Measurements from ENCODE around the gene FPR2. TPM values are rescaled to one million over a fixed set of nuclear protein-coding genes. Genes with fewer than 3 reads are reported as not detected.
"Not testable (repeated sequence)": the region's sequence is repeated elsewhere in the genome, so short reads cannot be mapped to it uniquely, and the experiment has no call there.

The FPR2 gene
- total RNA-seq, 1 donor from 2014 or later = 11.4 TPM

GRCh38 chr19:51739466-51740213 lies 21.3 kb upstream of the FPR2 start:
- peak; percentile 43 for DNase-seq (ENCODE audit: low spot score)

- peak; percentile 69 for DNase-seq (ENCODE audit: low spot score)
These were observed 20.6 kb upstream of the FPR2 start for GRCh38 chr19:51740356-51740755.

DNA sequence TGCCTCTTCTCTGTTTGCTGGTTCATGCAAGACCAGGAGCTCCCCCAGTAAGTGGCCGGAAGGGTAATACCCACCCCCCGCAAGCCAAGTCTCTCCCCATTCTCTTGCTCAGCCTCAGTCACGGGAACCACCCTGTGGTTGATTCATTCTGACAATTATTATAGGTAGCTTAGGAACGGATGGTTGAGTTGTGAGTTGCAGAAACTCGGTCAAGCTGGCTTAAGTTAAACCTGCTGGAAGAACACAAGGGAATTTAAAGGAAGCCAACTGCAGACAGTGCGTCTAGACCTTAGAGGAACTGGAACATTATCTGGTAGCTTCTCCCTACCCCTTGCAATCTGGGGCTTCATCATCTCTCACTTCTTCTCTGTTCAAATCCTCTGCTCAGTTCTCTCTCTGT lies 18.2 kb upstream of the FPR2 start:
- no peak for DNase-seq (ENCODE audit: low spot score)

DNA sequence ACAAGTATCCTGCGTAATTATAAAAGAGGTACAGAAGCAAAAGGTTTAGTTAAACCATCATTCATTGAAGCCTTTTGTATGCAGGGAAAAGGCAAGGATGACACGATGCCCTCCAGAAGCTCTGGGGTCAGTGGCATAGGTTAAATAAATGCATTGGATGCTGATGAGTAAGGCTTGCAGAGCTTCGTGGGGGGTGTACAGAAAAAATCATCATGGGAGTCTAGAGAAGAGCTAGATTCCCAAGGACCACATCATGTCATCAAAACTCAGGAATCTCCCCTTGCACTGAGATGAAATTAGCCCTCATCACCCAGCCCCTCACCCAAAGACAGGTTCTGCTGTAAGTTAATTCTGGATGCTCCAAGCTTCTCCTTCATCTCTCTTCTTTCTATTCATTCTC lies 17.6 kb upstream of the FPR2 start:
- DNase-seq (ENCODE audit: low spot score) = no peak

- DNase-seq (ENCODE audit: low spot score) = no peak
These were observed 14.2 kb upstream of the FPR2 start for GRCh38 chr19:51746731-51747130.

DNA sequence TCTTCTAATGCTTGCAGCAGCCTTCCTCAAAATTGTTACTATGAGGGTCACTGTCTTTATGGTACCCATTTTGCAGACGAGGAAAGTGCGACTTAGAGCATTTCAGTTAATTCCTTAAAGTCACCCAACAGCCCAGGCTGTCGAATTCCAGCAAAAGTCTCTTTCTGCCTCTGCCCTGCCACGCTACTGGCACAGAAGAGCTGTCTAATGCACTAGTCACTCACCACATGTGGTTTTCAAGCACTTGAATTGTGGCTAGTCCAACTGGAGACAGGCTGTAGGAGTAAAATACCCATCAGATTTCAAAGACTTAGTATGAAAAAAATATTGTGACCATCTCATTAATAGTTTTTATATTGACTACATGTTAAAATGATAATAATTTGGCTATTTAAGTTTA lies 11.0 kb upstream of the FPR2 start:
- DNase-seq (ENCODE audit: low spot score) = no peak

- no peak for DNase-seq (ENCODE audit: low spot score)
These were observed 10.4 kb upstream of the FPR2 start for GRCh38 chr19:51750400-51751094.

- no peak for DNase-seq (ENCODE audit: low spot score)
These were observed 9.3 kb upstream of the FPR2 start, which contains the start of gene FPR1 for GRCh38 chr19:51751655-51752054. FPR1 (minus strand) TSS chr19:51751878; CDS start chr19:51746994, 4,884 bp downstream.

- no peak for DNase-seq (ENCODE audit: low spot score)
These were observed 6.9 kb upstream of the FPR2 start for GRCh38 chr19:51754109-51754508.

- DNase-seq (ENCODE audit: low spot score) = no peak
These were observed 6.2 kb upstream of the FPR2 start for GRCh38 chr19:51754770-51755169.

DNA sequence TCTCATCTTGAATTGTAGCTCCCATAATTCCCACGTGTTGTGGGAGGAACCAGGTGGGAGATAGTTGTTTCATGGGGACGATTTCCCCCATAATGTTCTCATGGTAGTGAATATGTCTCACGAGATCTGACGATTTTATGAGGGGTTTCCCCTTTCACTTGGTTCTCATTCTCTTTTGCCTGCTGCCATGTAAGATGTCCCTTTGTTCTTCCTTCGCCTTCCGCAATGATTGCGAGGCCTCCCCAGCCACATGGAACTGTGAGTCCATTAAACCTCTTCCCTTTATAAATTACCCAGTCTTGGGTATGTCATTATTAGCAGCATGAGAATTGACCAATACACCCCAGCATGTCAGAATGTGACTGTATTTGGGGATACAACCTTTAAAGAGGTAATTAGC lies 5.4 kb upstream of the FPR2 start:
- no peak for DNase-seq (ENCODE audit: low spot score)

DNA sequence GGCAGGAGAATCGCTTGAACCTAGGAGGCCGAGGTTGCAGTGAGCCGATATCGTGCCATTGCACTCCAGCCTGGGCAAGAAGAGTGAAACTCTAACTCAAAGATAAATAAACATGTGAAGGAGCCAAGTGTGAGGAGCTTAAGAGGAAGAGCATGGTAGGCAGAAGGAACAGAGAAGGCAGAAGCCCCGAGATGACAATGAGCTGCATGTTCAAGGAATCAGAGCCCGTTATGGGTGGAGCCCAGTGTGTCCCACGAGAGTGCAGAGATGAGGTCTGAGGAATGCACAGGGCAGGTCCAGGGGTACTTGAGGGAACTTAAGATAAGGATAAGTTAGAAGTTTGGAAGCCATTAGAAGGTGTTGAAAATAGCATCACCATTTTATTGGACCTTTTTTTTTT lies 716 bp downstream of the FPR2 start:
- no peak for DNase-seq (ENCODE audit: low spot score)

DNA sequence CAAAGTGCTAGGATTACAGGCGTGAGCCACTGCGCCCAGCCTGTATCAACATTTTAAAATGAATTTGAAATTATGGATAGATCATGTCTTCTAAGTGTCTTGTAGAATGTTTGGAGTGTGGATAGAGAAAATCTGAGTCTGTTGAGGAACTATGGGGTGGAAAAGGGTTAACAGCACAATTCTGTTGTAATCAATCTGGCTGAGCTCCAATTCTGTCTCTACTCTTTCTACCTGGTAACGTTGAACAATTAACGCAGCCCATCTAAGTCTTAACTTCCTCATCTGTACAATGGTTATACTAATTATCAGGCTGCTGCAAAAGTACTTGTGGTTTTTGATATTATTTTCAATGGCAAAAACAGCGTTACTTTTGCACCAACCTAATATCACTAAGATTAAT lies 4.1 kb downstream of the FPR2 start:
- no peak for DNase-seq (ENCODE audit: low spot score)

DNA sequence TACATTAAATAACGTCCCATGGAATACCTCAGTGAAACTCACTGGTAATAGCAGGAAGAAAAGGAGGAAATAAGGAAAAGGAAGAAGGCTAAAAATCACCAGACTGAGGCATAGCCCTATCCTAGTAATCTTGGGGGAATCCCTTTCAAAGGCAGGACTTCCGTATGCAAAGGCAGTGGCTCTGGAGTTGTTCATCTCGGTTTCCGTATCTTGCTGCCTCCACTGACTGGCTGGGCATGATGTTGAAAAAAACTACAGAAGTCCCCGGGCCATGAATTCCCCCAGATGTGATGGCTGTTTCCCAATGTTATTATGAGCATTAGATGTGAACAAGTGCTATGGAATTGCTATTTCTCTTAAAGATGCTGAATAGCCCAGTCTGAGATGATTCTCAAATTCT lies 5.5 kb downstream of the FPR2 start:
- no peak for DNase-seq (ENCODE audit: low spot score)

DNA sequence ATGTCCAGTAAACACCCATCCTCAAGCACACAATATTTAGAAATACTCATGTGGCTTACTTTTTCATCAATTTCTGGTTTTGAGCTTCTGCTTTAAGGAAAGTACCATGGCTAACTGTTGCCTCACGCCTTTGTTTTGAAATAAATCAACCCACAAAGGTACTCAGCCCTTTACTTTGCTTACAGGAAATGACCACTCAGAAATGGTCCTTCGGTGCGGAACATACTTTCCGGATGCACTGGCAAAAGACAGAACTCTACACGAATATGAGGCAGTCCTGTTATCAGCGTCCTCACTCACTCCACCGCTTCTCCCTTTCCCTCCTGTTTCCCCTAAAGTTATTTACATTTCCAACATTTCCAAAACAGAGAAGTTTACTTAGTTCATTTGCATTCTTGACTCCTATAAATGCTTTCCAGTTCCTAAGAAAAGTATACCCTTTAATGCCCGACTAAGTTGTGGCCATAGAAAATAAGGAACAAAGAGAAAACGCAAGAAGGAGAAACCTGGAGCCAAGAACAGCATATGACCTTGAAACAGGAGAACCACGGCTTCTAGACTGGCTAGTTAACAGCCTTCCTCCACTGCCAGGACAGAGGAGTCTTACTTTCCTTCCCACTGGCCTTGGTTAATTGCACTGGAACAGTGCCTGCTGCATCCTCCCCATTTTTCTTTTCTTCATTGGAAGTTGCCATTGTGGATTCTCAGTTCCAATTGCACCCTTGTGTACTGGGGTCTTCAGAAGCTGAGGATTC lies 10.6 kb downstream of the FPR2 start:
- no peak for DNase-seq (ENCODE audit: low spot score)

- no peak for DNase-seq (ENCODE audit: low spot score)
These were observed 12.0 kb downstream of the FPR2 start for GRCh38 chr19:51772977-51773376.

GRCh38 chr19:51776561-51776960 lies 15.6 kb downstream of the FPR2 start:
- not testable (repeated sequence) for DNase-seq (ENCODE audit: low spot score)

DNA sequence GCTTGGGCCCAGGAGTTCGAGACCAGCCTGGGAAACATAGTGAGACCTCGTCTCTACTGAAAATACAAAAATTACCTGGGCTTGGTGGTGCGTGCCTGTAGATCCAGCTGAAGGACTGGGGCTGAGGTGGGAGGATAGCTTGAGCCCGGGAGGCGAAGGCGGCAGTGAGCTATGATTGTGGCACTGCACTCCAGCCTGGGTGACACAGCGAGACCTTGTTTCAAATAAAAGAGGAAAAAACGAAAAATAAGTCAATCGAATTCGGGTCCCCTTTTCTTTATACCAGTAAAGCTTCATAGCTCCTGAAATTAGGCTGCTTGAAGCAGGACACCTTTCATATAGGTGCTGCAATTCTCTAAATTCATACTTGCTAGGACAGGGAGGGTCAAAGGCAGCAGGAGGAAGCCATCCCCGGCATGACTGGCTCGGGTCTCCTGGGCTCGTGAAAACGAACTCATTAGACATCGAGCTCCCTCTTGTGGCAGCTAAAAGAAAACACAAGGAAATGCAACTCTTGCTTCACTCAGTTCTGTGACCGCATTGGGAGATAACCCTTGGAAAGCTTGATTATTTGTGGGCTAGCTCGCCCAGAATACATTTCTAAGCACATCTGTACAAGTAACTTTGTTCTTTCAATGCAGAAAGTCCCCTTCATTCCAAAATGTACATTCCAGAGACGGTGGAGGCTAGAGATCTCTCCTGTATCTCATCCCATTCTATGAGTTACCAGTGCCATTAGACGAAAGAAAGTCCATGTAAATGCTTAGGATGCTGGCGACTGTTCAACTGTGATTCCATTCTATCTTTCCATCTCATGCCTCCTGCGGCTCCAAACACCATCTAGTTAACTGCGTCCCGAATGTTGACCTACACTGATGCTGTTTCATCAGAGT lies 16.8 kb downstream of the FPR2 start:
- DNase-seq (ENCODE audit: low spot score) = no peak

DNA sequence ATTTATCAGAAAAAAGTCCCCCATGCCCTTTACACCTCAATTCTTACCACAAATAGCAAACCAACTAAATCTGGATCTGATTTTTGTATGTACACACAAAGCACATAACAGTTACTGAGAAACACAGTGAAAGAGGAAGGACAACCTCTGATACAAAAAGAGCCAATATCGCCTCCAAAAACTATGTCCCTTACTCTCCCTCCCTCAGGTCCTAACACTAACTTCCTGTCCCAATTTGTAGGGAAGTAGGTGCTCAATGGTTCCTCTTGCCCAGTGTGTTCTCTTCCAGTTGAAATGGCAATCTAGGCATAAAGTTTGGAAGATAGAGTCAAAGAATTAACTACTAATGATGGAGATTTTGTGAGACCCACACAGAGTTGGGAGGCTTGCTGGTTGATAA lies 18.2 kb downstream of the FPR2 start:
- DNase-seq (ENCODE audit: low spot score) = no peak

DNA sequence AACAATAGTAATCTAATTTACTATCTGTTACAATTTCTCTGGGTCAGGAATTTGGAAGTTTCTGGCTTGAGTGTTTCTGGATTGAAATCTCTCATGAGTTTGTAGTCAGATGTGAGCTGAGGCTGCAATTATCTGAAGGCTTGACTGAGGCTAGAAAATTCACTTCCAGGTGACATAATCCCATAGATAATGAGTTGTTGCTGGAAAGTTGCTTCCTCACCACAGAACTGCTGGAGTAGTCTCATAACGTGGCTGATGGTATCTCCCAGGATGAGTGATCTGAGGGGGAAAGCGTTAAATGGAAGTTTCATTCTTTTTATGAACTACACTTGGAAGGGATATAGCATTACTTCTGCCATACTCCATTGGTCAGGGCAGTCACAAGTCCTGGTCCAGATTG lies 18.7 kb downstream of the FPR2 start:
- DNase-seq (ENCODE audit: low spot score) = no peak

GRCh38 chr19:51780270-51780669 lies 19.3 kb downstream of the FPR2 start:
- DNase-seq (ENCODE audit: low spot score) = no peak

All from mesenteric fat pad (tissue), 1 donor.